Peyer's patch (tissue), 4 donors: Measurements from ENCODE around the gene CDYL.

ENCODE experiments used
- POLR2A ChIP-seq, 2 donors: fragments of 450-650 bp; IDR thresholded peaks; one replicate each; pipeline ENCODE4 v1.5.1; 2017; ENCODE audit warnings: antibody characterized with exemption in 2 of 2, mild to moderate bottlenecking in 2 of 2, moderate library complexity in 2 of 2
- TF ChIP-seq, protein P1 (sequence below), 6 experiments: fragments of 450-650 bp in 4 of 6; fragments of 200-600 bp in 2 of 6; sonication (generic) in 1 of 6; IDR thresholded peaks; one replicate each; pipeline ENCODE4 v1.5.1; 2017 to 2019; ENCODE audit warnings: antibody characterized with exemption in 6 of 6, mild to moderate bottlenecking in 3 of 6, moderate library complexity in 1 of 6

DNA sequence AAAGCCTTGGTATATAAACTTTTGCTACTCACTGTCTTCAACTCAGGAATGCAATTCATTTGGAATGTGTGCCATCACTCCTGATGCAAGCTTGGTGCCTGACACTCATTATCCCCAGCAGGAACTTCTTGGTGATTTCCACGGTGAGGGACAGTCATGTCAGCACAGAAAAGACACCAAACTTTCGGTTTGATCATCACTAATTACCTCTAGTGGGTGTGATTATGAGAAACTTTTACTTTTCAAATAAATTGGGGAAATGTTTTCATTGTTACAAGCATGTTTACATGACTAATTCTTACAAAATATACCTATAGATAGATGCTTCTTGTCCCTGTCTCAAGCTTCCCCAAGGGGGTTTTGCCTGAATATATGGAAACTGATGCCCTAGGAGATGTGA lies 186.7 kb downstream of the CDYL start:
- no peak for TF ChIP-seq POLR2A (IDR thresholded peaks at IDR 0.05)
- TF ChIP-seq, protein P1, sequence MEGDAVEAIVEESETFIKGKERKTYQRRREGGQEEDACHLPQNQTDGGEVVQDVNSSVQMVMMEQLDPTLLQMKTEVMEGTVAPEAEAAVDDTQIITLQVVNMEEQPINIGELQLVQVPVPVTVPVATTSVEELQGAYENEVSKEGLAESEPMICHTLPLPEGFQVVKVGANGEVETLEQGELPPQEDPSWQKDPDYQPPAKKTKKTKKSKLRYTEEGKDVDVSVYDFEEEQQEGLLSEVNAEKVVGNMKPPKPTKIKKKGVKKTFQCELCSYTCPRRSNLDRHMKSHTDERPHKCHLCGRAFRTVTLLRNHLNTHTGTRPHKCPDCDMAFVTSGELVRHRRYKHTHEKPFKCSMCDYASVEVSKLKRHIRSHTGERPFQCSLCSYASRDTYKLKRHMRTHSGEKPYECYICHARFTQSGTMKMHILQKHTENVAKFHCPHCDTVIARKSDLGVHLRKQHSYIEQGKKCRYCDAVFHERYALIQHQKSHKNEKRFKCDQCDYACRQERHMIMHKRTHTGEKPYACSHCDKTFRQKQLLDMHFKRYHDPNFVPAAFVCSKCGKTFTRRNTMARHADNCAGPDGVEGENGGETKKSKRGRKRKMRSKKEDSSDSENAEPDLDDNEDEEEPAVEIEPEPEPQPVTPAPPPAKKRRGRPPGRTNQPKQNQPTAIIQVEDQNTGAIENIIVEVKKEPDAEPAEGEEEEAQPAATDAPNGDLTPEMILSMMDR (IDR thresholded peaks at IDR 0.05): no peak
